Stimulated activated CD4-positive, alpha-beta T cell treated with anti-CD3 and anti-CD28 coated beads, Interleukin-1b, Interleukin-23, amount 100 ng/mL, for 24 hours (primary cell): ENCODE data around the gene SEMA3G.

Source experiments
- DNase-seq, 4 experiments: peaks; one replicate each; pipeline ENCODE4 v3.0.0-alpha.2; 2020; ENCODE audit warnings: low read depth in 4 of 4, low spot score in 1 of 4

Gene SEMA3G

GRCh38 chr3:52444860-52445793 lies at the start of gene SEMA3G:
SEMA3G (minus strand) TSS chr3:52445103; CDS start chr3:52445027, 76 bp downstream.
- peak; percentile 40 to 69 (median 56) for DNase-seq

GRCh38 chr3:52494445-52494844 lies 49.5 kb upstream of the SEMA3G start:
- DNase-seq: no peak

- no peak for DNase-seq
These were observed 48.5 kb upstream of the SEMA3G start for GRCh38 chr3:52493232-52494017.

DNA sequence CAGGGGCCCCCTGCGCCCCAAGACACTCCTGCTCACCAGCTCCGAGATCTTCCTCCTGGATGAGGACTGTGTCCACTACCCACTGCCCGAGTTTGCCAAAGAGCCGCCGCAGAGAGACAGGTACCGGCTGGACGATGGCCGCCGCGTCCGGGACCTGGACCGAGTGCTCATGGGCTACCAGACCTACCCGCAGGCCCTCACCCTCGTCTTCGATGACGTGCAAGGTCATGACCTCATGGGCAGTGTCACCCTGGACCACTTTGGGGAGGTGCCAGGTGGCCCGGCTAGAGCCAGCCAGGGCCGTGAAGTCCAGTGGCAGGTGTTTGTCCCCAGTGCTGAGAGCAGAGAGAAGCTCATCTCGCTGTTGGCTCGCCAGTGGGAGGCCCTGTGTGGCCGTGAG lies 47.2 kb upstream of the SEMA3G start:
- DNase-seq: no peak

DNA sequence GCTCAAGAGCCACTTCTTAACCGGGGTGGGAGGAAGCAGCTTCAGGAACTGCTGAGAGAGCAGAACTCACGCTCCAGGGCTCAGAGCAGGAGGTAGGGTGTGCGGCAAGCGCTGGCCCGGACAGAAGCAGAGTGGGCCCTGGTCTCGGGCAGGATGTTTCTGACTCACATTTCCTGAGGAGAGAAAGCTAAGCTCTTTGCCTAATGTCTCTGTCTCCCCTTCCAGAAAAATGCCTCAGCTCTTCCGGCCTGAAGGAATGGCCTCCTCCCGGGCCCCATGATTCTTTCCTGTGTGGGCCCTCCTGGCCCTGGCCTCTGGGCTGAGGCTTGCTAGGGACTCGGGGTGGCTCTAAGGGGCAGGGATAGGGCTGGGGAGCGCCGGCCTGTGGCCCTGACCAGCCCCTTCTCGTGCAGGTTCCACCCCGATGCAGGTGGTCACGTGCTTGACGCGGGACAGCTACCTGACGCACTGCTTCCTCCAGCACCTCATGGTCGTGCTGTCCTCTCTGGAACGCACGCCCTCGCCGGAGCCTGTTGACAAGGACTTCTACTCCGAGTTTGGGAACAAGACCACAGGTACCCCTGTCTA lies 46.1 kb upstream of the SEMA3G start:
- DNase-seq: no peak

DNA sequence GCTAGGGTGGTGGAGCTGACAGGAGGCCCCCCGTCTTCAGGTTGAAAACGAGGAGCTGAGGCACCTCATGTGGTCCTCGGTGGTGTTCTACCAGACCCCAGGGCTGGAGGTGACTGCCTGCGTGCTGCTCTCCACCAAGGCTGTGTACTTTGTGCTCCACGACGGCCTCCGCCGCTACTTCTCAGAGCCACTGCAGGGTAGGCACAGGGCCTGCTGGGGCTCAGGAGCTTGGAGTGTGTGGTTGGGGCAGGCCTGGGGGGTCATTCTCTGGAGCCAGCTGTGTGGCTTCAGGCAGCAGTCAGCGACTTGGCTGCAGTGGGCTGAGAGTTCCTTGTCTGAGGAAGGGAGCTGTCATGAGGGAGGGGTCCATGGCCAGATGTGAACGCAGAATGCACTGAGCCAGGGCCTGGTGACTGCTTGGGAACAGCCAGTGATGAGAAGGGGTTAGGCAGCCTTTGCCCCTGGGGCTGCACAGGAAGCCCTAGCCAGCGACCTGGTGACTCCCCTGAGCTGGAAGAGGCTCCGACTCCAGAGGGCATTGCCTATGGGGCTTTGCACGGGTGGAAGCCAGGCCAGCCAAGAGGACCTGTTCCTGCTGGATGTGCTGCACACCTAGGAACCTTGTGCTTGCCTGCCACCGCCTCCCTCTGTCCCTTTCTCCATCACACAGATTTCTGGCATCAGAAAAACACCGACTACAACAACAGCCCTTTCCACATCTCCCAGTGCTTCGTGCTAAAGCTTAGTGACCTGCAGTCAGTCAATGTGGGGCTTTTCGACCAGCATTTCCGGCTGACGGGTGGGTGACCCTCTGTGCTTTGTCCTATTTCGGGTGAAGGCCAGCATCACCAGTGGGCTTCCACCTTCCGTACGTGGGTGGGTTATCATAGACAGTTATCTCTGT lies 45.4 kb upstream of the SEMA3G start:
- DNase-seq: no peak

DNA sequence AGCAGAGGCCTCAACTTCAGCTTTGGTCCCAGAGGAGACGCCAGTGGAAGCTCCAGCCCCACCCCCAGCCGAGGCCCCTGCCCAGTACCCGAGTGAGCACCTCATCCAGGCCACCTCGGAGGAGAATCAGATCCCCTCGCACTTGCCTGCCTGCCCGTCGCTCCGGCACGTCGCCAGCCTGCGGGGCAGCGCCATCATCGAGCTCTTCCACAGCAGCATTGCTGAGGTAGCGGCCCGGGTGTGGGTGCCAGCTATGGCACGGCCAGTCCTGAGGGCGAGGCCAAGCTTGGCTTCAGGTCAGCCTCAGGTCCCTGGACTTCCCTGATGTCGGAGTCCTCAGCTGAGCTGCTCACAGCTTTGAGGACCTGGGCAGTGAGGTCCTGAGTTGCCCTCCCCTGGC lies 44.5 kb upstream of the SEMA3G start:
- no peak for DNase-seq

DNA sequence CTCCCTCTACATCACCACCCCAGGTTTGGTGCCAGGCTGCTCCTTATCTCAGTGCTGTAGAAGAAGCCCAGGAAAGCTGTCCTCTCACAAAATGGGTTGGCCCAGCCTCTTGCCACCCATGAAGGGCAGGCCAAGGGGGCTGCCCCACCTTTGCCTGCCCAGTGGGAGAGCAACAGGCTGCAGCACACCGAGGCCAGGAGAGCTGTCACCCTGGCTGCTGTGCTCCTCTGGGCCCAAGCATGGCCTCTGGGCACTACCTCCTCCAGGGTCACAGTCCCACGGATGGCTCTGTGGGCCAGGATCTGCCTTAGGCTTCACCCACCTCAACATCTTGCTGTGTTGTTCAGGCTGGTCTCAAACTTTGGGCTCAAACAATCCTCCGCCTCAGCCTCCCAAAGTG lies 43.8 kb upstream of the SEMA3G start:
- DNase-seq: no peak

DNA sequence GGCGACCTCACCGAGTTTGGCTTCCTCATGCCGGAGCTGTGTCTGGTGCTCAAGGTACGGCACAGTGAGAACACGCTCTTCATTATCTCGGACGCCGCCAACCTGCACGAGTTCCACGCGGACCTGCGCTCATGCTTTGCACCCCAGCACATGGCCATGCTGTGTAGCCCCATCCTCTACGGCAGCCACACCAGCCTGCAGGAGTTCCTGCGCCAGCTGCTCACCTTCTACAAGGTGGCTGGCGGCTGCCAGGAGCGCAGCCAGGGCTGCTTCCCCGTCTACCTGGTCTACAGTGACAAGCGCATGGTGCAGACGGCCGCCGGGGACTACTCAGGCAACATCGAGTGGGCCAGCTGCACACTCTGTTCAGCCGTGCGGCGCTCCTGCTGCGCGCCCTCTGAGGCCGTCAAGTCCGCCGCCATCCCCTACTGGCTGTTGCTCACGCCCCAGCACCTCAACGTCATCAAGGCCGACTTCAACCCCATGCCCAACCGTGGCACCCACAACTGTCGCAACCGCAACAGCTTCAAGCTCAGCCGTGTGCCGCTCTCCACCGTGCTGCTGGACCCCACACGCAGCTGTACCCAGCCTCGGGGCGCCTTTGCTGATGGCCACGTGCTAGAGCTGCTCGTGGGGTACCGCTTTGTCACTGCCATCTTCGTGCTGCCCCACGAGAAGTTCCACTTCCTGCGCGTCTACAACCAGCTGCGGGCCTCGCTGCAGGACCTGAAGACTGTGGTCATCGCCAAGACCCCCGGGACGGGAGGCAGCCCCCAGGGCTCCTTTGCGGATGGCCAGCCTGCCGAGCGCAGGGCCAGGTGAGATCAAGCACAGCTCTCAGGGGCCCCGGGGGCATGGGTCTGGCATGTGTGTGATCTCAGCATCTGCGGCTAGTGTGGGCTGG lies 43.1 kb upstream of the SEMA3G start:
- no peak for DNase-seq

GRCh38 chr3:52487050-52487787 lies 42.3 kb upstream of the SEMA3G start:
- DNase-seq: no peak

GRCh38 chr3:52484680-52485461 lies 40.0 kb upstream of the SEMA3G start:
- DNase-seq: no peak

DNA sequence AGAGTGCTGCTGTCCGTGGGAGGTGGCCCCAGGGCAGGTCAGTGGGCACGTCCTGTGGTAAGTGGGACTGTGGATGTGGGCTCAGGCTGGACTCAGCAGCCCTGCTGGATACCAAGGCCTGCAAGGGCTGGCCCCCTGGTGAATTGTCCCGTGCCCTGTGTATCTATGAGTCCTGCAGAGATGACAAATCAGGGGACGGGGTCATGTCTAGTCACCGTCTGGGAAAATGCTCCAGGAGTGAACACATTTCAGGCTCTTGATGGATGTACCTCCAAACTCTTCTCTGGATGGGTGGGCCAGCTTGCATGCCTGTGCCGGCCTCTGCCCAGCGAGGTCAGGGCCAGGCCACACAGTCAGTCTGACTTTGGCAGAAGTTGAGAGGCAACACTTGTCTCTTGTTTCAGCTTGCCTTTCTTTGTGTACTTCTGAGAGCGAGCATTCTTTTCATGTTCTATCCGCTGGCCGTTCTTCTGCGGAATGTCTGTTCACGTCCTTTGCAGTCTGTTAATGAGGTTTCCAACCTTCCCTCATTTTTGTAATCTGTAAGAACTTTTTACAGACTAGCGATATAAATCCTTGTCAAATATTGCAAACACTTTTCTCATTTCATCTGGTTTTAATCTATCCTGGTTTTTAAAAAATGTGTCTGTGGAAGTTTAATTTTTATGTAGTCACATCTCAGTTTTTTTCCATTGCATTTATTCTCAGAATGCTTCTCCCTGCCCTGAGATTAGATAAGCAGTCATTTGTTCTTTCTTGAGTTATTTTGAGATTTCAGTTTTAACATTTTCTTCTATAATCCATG lies 38.9 kb upstream of the SEMA3G start:
- no peak for DNase-seq

- DNase-seq: no peak
These were observed 38.2 kb upstream of the SEMA3G start for GRCh38 chr3:52483081-52483480.

GRCh38 chr3:52481819-52482521 lies 37.1 kb upstream of the SEMA3G start:
- no peak for DNase-seq

DNA sequence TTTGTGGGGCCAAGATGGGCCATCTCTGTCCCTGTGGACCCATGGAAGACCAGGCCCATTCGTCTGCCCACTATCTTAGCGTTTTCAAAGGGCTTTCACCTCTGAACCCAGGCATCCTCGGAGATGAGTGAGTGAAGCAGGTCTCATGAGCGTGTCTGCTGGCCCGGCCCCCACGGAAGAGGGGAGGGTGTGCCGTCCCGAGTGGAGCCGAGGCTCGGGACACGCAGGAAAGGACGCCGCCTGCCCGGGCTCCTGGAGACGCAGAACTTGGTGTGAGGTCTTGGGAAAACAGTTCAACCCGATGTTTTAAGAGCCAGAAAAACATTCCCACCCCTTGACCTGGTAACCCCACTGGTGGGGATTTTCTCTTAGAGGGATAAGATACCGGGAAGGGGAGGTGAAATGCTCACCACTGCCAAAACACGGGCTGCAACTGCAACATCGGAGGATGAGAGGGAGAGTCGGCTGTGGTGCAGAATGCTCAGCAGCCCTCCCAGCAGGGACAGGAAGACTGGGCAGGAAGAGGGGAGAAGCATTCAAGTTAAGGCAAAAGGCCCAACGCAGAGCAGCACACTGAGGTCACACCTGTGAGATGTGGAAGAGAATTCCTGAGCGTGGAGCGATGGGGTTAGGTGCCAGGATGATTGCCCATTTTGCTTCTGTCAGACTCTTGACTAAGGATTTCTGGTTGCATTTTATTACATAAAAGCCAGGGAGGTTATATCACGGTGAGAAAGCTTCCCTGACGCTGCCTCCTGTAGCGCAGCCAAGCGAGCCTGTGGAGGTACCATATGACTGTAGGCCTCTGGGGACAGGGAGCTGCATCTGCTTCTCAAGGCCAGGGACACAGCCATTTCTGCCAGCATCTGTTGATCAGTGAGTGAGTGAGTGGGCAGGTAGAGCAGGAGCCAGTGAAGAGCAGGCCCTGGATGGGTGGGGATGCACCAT lies 36.1 kb upstream of the SEMA3G start:
- DNase-seq: no peak
